HEK293 (cell line): ENCODE measurements around the gene THBS2.
"Not testable (repeated sequence)": the region's sequence is repeated elsewhere in the genome, so short reads cannot be mapped to it uniquely, and the experiment has no call there.

ENCODE experiments used
- CTCF ChIA-PET: fragments of 350-600 bp; formaldehyde crosslinking; extraction: SDS; loops from one replicate; lab custom pipeline; 2021; ENCODE audit warnings: antibody characterized with exemption; lab: Yijun Ruan, JAX
- POLR2A ChIA-PET: fragments of 300-600 bp; formaldehyde crosslinking; extraction: SDS; loops from one replicate; lab custom pipeline; 2020; ENCODE audit warnings: antibody characterized with exemption, inconsistent platforms; lab: Yijun Ruan, JAX
- H3K27ac ChIP-seq: fragments of 200-500 bp; sonication (Bioruptor generic); 2 replicates; pipeline ENCODE4 v1.5.1; 2014; ENCODE audit warnings: low read depth, low read length, control low read depth, inconsistent platforms; ENCODE audit errors: extremely low read depth
- H3K36me3 ChIP-seq, 2 experiments: fragments of 200-500 bp in 1 of 2; sonication (Bioruptor generic) in 1 of 2; 1 replicate in 1 of 2; 2 replicates in 1 of 2; pipeline ENCODE4 v1.5.1; 2014 to 2017; ENCODE audit warnings: inconsistent platforms in 2 of 2, low read length in 2 of 2; ENCODE audit not compliant: control insufficient read depth in 2 of 2, insufficient read depth in 1 of 2
- H3K4me1 ChIP-seq: fragments of 200-500 bp; sonication (Bioruptor generic); 2 replicates; pipeline ENCODE4 v1.5.1; 2014; ENCODE audit warnings: mild to moderate bottlenecking, low read length, inconsistent platforms; ENCODE audit not compliant: control insufficient read depth, insufficient read depth
- H3K4me3 ChIP-seq: 2 replicates; pipeline ENCODE4 v1.5.1; 2011; ENCODE audit warnings: low read depth, mild to moderate bottlenecking, control low read depth, low read length, moderate library complexity
- H3K9me3 ChIP-seq: fragments of 200-500 bp; sonication (Bioruptor generic); 2 replicates; pipeline ENCODE4 v1.5.1; 2014; ENCODE audit warnings: low read depth, low read length, inconsistent platforms; ENCODE audit not compliant: control insufficient read depth, insufficient read depth
- FEZF1 ChIP-seq: fragments of 450-650 bp; formaldehyde crosslinking; IDR thresholded peaks from 2 replicates; pipeline ENCODE4 v1.5.1; 2016; ENCODE audit warnings: missing biosample characterization, missing genetic modification characterization
- IKZF3 ChIP-seq: fragments of 450-650 bp; IDR thresholded peaks from 2 replicates; pipeline ENCODE4 v1.5.0; 2018; ENCODE audit warnings: missing biosample characterization, mild to moderate bottlenecking, missing genetic modification characterization, moderate library complexity
- RBAK ChIP-seq: fragments of 450-650 bp; formaldehyde crosslinking; IDR thresholded peaks from 2 replicates; pipeline ENCODE4 v1.5.1; 2016; ENCODE audit warnings: missing biosample characterization, missing genetic modification characterization
- SCRT2 ChIP-seq: fragments of 450-650 bp; formaldehyde crosslinking; IDR thresholded peaks from 2 replicates; pipeline ENCODE4 v1.5.1; 2016; ENCODE audit warnings: missing biosample characterization, missing genetic modification characterization
- WT1 ChIP-seq: fragments of 450-650 bp; formaldehyde crosslinking; IDR thresholded peaks from 2 replicates; pipeline ENCODE4 v1.5.1; 2016; ENCODE audit warnings: missing biosample characterization, missing genetic modification characterization
- YY2 ChIP-seq: fragments of 450-650 bp; formaldehyde crosslinking; IDR thresholded peaks from 2 replicates; pipeline ENCODE4 v1.5.1; 2016; ENCODE audit warnings: missing biosample characterization, missing genetic modification characterization
- ZNF114 ChIP-seq: fragments of 450-650 bp; formaldehyde crosslinking; IDR thresholded peaks from 2 replicates; pipeline ENCODE4 v1.5.0; 2017; ENCODE audit warnings: missing biosample characterization, missing genetic modification characterization
- ZNF16 ChIP-seq: fragments of 450-650 bp; formaldehyde crosslinking; IDR thresholded peaks from 2 replicates; pipeline ENCODE4 v1.5.1; 2016; ENCODE audit warnings: low read depth, missing biosample characterization, missing genetic modification characterization
- ZNF202 ChIP-seq: fragments of 450-650 bp; formaldehyde crosslinking; IDR thresholded peaks from 2 replicates; pipeline ENCODE4 v1.5.1; 2016; ENCODE audit warnings: missing biosample characterization, missing genetic modification characterization, borderline replicate concordance
- ZNF302 ChIP-seq: fragments of 450-650 bp; formaldehyde crosslinking; IDR thresholded peaks from 2 replicates; pipeline ENCODE4 v1.5.1; 2016; ENCODE audit warnings: missing biosample characterization, missing genetic modification characterization, low read depth
- ZNF433 ChIP-seq: fragments of 450-650 bp; formaldehyde crosslinking; IDR thresholded peaks from 2 replicates; pipeline ENCODE4 v1.5.1; 2016; ENCODE audit warnings: missing biosample characterization, missing genetic modification characterization, low read depth
- ZNF501 ChIP-seq: fragments of 450-650 bp; formaldehyde crosslinking; IDR thresholded peaks from 2 replicates; pipeline ENCODE4 v1.5.1; 2016; ENCODE audit warnings: missing biosample characterization, missing genetic modification characterization
- ZNF530 ChIP-seq: fragments of 450-650 bp; formaldehyde crosslinking; IDR thresholded peaks from 2 replicates; pipeline ENCODE4 v1.5.1; 2016; ENCODE audit warnings: low read depth, missing biosample characterization, missing genetic modification characterization
- ZNF558 ChIP-seq: fragments of 450-650 bp; formaldehyde crosslinking; IDR thresholded peaks from 2 replicates; pipeline ENCODE4 v1.5.1; 2016; ENCODE audit warnings: missing biosample characterization, missing genetic modification characterization
- ZNF571 ChIP-seq: fragments of 450-650 bp; formaldehyde crosslinking; IDR thresholded peaks from 2 replicates; pipeline ENCODE4 v1.5.0; 2017; ENCODE audit warnings: missing biosample characterization, missing genetic modification characterization
- ZNF600 ChIP-seq: fragments of 450-650 bp; formaldehyde crosslinking; IDR thresholded peaks from 2 replicates; pipeline ENCODE4 v1.5.1; 2016; ENCODE audit warnings: missing biosample characterization, missing genetic modification characterization
- ZNF707 ChIP-seq: fragments of 450-650 bp; formaldehyde crosslinking; IDR thresholded peaks from 2 replicates; pipeline ENCODE4 v1.5.1; 2016; ENCODE audit warnings: missing biosample characterization, missing genetic modification characterization
- ZSCAN23 ChIP-seq: fragments of 450-650 bp; formaldehyde crosslinking; IDR thresholded peaks from 2 replicates; pipeline ENCODE4 v1.5.1; 2016; ENCODE audit warnings: missing biosample characterization, missing genetic modification characterization
- TF ChIP-seq, protein P1 (sequence below): fragments of 450-650 bp; formaldehyde crosslinking; IDR thresholded peaks from 2 replicates; pipeline ENCODE4 v1.5.1; 2016; ENCODE audit warnings: missing biosample characterization, missing genetic modification characterization
- TF ChIP-seq, protein P2 (sequence below): fragments of 450-650 bp; formaldehyde crosslinking; IDR thresholded peaks from 2 replicates; pipeline ENCODE4 v1.5.1; 2016; ENCODE audit warnings: missing biosample characterization, missing genetic modification characterization
- TF ChIP-seq, protein P3 (sequence below): fragments of 450-650 bp; formaldehyde crosslinking; IDR thresholded peaks from 2 replicates; pipeline ENCODE4 v1.5.1; 2016; ENCODE audit warnings: missing biosample characterization, missing genetic modification characterization
- TF ChIP-seq, protein P4 (sequence below): fragments of 450-650 bp; formaldehyde crosslinking; IDR thresholded peaks from 2 replicates; pipeline ENCODE4 v1.5.1; 2016; ENCODE audit warnings: missing biosample characterization, missing genetic modification characterization

The THBS2 gene

DNA sequence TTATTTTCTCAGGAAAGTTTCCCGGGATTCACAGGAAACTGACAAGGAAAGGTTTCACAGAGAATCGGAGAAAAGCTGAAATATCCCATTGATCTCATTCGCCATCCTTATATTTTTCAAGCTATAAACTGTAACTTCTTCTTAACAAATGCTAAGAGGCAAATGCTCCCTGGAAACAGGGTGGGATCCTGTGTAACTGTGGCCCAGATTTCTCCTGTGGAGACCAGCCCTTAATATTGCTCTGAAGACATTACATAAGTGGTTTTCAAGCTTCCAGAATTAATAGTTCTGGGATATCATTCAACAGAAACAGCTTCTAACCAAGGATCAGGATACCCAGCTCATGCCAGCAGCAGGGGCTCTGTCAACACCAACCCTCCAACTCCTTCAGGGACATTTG lies 69.2 kb downstream of the THBS2 start (continued):
- TF ChIP-seq, protein P1, sequence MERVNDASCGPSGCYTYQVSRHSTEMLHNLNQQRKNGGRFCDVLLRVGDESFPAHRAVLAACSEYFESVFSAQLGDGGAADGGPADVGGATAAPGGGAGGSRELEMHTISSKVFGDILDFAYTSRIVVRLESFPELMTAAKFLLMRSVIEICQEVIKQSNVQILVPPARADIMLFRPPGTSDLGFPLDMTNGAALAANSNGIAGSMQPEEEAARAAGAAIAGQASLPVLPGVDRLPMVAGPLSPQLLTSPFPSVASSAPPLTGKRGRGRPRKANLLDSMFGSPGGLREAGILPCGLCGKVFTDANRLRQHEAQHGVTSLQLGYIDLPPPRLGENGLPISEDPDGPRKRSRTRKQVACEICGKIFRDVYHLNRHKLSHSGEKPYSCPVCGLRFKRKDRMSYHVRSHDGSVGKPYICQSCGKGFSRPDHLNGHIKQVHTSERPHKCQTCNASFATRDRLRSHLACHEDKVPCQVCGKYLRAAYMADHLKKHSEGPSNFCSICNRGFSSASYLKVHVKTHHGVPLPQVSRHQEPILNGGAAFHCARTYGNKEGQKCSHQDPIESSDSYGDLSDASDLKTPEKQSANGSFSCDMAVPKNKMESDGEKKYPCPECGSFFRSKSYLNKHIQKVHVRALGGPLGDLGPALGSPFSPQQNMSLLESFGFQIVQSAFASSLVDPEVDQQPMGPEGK, result no peak
- TF ChIP-seq ZNF501 (tag by site-specific recombination) (no peak), ZNF707 (tag by site-specific recombination) (no peak), ZNF16 (tag by site-specific recombination) (no peak), ZNF600 (tag by site-specific recombination) (no peak)

DNA sequence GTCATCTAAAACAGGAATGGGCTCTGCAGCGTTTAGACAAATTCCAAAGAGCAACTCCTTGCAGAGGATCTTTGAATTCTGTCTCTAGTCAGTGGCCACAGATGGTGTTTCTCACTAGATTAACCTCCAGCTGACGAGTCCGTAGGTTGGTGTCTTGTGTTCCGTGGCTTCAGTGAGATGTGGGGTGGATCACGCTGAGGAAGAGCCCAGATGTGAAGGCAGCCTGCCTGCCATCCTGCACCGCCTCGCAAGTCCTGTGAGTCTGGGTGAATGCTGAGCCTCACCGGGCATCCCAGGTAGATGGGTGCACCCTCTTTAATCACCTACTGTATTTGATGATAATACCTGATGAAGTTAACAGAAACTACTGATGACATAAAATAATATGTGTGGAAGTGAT lies 70.4 kb downstream of the THBS2 start:
- H3K9me3 ChIP-seq, result no peaks in the 10 kb centered on the region
- no peak overlapping the region for H3K4me3 ChIP-seq
- H3K27ac ChIP-seq, result no peak overlapping the region
- no peak for TF ChIP-seq RBAK (tag by site-specific recombination)
- TF ChIP-seq ZNF302 (tag by site-specific recombination), result no peak
- no peak for TF ChIP-seq ZNF571
- TF ChIP-seq YY2 (tag by site-specific recombination), result no peak
- TF ChIP-seq ZSCAN23 (tag by site-specific recombination), result no peak
- TF ChIP-seq ZNF530, result no peak
- TF ChIP-seq ZNF433 (tag by site-specific recombination), result no peak
- no peak for TF ChIP-seq ZNF707 (tag by site-specific recombination)
- TF ChIP-seq, protein P1, result no peak
- TF ChIP-seq, protein P2, sequence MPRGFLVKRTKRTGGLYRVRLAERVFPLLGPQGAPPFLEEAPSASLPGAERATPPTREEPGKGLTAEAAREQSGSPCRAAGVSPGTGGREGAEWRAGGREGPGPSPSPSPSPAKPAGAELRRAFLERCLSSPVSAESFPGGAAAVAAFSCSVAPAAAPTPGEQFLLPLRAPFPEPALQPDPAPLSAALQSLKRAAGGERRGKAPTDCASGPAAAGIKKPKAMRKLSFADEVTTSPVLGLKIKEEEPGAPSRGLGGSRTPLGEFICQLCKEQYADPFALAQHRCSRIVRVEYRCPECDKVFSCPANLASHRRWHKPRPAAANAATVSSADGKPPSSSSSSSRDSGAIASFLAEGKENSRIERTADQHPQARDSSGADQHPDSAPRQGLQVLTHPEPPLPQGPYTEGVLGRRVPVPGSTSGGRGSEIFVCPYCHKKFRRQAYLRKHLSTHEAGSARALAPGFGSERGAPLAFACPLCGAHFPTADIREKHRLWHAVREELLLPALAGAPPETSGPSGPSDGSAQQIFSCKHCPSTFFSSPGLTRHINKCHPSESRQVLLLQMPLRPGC (tag by site-specific recombination), result no peak
- TF ChIP-seq, protein P3, sequence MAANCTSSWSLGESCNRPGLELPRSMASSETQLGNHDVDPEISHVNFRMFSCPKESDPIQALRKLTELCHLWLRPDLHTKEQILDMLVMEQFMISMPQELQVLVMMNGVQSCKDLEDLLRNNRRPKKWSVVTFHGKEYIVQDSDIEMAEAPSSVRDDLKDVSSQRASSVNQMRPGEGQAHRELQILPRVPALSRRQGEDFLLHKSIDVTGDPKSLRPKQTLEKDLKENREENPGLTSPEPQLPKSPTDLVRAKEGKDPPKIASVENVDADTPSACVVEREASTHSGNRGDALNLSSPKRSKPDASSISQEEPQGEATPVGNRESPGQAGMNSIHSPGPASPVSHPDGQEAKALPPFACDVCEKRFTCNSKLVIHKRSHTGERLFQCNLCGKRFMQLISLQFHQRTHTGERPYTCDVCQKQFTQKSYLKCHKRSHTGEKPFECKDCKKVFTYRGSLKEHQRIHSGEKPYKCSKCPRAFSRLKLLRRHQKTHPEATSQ (tag by site-specific recombination), result no peak
- TF ChIP-seq, protein P4, sequence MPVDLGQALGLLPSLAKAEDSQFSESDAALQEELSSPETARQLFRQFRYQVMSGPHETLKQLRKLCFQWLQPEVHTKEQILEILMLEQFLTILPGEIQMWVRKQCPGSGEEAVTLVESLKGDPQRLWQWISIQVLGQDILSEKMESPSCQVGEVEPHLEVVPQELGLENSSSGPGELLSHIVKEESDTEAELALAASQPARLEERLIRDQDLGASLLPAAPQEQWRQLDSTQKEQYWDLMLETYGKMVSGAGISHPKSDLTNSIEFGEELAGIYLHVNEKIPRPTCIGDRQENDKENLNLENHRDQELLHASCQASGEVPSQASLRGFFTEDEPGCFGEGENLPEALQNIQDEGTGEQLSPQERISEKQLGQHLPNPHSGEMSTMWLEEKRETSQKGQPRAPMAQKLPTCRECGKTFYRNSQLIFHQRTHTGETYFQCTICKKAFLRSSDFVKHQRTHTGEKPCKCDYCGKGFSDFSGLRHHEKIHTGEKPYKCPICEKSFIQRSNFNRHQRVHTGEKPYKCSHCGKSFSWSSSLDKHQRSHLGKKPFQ (tag by site-specific recombination), result no peak
- TF ChIP-seq IKZF3 (tag by site-specific recombination), result no peak
- TF ChIP-seq ZNF558 (tag by site-specific recombination), result no peak
- no peak for TF ChIP-seq SCRT2 (tag by site-specific recombination)
- TF ChIP-seq ZNF202, result no peak
- no peak for TF ChIP-seq ZNF114 (tag by site-specific recombination)
- no peak for TF ChIP-seq WT1
- TF ChIP-seq FEZF1 (tag by site-specific recombination), result no peak
- H3K4me1 ChIP-seq, result no peaks in the 10 kb centered on the region
- POLR2A ChIA-PET, result no interaction called here
- CTCF ChIA-PET, result no interaction called here
- no peaks in the 10 kb centered on the region for H3K36me3 ChIP-seq

DNA sequence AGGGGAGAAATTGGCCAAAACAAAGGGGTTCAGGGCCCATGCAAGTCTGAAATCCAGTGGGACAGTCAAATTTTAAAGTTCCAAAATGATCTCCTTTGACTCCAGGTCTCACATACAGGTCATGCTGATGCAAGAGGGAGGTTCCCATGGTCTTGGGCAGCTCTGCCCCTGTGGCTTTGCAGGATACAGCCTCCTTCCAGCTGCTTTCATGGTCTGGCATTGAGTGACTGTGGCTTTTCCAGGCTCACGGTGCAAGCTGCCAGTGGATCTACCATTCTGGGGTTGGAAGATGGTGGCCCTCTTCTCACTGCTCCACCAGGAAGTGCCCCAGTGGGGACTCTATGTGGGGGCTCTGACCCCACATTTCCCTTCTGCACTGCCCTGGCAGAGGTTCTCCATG lies 73.8 kb downstream of the THBS2 start:
- CTCF ChIA-PET, POLR2A ChIA-PET, H3K27ac ChIP-seq, H3K4me3 ChIP-seq, H3K9me3 ChIP-seq, H3K4me1 ChIP-seq, H3K36me3 ChIP-seq: not testable (repeated sequence)
